HG03196 (cell line): ENCODE results near the gene UXS1.

Source experiments
- ATAC-seq: cut with Tn5 transposase; IDR thresholded peaks from one replicate; pipeline ENCODE4 v1.9.1; 2021; ENCODE audit not compliant: unreplicated experiment

Gene UXS1

DNA sequence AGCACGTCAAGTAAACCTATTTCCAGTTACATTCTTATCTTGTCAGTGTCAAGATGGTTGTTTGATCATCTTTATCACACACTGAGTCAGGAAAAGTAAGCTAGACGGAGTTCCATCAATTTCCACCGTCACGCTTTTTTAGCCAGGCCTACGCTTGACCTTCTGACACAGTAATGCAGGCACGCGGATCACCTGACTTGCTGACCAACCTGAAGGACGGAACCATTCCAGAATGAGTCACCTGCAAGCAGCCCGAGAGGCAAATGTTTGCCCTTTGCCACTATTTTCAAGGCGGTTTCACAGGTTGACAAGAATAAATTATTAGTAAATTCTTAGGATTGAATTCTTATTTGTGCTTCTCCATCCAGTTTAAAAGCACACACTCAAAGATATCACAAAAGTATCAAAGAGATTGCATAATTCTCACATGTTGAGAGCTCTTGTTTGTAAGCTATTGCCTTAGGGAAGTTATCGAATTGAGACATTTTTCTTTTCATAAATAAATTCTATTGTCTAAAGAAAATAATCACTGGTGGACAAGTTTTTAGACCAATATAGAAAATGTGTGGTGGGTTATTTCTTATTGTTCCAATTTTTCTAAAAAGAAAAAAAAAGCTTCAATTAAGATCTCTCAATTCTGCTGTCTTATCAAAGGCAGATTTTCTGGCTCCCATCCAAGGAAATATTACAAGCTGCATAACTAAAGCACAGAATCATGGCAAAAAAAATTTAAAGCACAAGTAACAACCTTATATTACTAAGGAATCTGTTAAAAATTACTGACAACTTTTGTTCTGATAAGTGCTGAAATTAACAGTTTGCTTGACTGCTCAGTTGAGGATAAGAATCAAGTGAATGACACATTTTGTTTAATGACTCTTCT lies 31.9 kb downstream of the UXS1 start:
- no peak for ATAC-seq

DNA sequence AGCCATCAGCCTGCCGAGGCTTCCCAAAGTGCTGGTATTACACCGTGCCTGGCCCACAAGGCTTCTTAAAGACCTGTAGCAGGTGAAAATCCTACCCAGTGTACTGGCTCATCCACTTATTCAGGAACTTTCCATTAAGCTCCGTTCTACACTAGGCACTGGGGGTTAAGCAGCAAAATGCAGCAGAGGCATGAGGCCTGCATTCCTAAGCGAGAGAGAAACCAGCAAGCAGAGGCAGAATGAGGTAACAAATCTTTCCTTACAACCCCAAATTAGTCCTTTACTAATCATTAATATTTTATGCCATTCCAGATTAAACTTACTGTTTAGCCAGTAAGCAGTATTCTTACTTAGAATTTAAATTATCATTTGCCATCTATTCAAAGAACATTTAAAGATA lies 32.8 kb downstream of the UXS1 start:
- ATAC-seq = no peak

GRCh38 chr2:106160786-106161261 lies 33.3 kb downstream of the UXS1 start:
- peak; percentile 65 for ATAC-seq

DNA sequence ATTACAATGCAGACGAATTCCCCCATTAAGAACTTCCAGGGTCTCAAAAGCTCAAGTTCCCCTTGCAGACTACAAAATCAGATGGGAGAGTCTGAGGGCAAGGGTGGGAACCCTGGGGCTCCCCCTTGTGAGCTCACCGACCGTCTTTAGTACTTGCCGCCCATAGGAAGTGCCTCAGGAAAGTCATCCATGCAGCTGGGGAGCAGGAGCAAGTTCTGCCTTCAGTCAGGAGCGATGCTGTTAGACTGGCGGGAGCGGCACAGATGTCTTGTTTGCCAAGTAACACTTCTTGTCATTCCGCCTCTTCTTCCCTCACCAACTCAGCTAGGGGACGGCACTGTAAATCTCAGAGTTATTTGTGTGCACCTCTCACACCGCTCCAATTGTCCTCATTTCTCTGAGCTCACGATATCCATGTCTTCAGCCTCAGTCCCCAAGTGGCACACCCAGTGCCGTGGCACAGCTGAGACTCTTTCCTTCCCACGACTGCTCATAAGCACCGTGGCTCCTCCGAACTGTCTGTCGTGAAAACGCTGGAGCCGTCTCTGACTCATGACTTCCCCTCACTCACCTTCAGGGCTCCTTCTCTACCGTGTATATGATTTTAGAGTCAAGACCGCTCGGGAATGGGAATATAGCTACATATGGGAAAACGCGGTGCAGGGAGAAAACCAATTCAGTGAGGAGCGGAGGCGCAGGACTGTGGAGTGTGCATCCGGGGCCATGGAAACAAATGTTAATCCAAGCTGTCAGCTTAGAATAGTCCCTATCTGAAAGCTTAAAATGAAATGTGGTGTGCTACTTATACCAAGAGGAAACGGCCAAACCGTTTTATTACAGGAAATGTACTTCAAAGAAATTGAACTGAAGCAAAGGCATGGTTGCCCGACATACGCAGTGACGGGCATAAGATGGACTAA lies 34.0 kb downstream of the UXS1 start:
- ATAC-seq = no peak

GRCh38 chr2:106158871-106159270 lies 35.2 kb downstream of the UXS1 start:
- no peak for ATAC-seq

- ATAC-seq = no peak
Observed at GRCh38 chr2:106158131-106158530, 36.0 kb downstream of the UXS1 start.

- no peak for ATAC-seq
Observed at GRCh38 chr2:106157416-106157815, 36.7 kb downstream of the UXS1 start.

- no peak for ATAC-seq
Observed at GRCh38 chr2:106156305-106157296, 37.5 kb downstream of the UXS1 start.

DNA sequence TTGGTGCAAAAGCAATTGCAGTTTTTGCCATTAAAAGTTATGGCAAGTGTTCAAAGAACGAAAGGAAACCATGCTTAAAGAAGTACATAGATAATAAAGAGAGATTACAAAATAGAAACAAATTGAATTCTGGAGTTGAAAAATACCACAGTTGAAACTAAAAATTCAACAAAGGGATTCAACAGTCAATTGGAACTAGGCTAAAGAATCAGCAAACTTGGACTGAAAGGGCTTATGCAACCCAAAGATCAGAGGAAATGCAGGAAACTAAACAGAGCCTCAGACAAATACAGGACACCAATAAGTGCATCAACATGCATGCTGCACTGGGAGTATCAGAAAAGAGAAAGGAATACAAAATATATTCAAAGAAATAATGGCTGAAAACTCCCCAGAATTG lies 40.3 kb downstream of the UXS1 start:
- ATAC-seq = no peak

- peak; percentile 54 for ATAC-seq
Observed at GRCh38 chr2:106147665-106148064, 46.4 kb downstream of the UXS1 start.

DNA sequence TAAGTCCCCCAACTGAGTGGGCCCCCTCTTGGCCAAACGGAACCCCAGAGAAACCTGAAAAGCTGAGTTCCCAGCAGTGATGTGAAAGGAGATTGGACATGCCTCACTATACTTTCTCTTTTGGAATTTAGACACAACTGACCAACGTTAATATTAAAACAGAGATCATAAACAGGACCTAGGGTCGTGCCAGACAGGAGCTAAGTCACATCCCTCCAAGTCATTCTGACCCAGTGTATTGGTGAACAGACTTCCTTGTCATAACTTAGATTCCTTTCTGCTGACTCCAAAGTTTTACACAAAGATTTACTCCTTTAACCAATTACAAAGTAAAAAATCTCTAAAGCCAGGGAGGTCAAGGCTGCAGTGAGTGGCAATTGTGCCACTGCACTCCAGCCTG lies 46.9 kb downstream of the UXS1 start:
- no peak for ATAC-seq

DNA sequence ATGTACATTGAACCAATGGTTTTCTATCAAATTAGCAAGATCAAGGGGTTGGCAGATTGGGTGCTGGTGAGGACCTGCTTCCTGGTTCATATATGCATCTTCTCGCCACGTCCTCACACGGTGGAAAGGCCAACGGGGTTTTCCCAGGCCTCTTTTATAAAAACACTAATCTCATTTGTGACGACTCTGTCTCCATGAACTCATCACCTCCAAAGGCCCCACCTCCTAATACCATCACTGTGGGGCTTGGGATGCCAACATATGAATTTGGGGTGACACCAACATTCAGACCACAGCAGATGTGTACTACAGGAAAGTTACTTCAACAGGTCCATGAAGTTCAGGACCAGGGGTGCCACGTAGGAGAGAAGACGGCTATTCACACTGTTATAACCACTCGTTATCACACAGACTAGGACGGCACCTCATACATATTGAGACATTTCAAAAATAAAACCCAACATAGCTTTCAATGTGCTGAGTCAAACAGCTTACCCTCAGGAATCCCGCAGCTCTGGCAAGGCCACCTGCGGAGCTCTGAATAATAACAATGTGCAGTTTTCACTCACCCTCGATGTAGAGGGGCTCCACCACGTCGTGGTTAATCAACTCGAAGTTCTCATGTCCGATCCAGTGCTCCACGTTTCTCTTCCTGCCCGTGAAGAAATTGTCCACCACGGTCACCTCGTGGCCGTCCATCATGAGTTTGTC lies 49.3 kb downstream of the UXS1 start:
- no peak for ATAC-seq

- no peak for ATAC-seq
Observed at GRCh38 chr2:106143495-106144215, 50.4 kb downstream of the UXS1 start.

GRCh38 chr2:106142683-106143082 lies 51.4 kb downstream of the UXS1 start:
- ATAC-seq = no peak

DNA sequence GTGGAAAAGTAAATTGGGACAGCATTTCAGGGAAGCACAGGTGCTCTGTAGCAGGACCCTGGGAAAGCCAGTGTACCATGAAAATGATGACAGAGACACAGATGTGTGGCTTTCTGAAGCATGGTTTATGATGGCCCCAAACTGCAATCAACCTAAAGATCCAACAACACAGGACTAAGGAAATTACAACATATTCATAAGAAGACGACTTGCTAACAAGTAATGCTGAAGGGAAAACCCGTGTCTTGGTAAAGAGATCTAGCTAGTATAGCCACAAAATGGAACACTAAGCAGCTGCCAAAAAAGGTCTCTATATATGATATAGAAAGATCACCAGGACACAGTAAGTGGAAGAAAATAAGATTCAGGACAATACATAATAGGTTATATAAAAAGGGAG lies 53.2 kb downstream of the UXS1 start:
- no peak for ATAC-seq

DNA sequence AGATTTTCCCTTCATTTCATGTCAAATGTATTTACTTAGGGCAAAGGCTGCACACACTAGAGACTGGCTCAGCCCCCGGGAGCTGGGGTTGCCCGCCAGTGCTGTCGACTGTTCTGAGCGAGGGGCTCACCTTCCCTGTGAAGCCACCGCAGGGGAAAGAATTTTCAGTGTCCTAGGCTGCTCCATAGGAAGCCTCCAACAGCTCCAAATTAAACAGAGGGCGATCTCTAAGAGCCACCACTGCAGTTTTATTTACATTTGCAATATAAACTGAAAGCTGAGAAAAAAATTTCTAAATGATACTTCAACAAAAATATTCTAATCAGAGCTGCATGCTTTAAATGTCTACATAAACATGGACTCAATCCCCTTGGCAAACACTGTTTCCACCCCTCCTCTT lies 54.0 kb downstream of the UXS1 start:
- no peak for ATAC-seq

DNA sequence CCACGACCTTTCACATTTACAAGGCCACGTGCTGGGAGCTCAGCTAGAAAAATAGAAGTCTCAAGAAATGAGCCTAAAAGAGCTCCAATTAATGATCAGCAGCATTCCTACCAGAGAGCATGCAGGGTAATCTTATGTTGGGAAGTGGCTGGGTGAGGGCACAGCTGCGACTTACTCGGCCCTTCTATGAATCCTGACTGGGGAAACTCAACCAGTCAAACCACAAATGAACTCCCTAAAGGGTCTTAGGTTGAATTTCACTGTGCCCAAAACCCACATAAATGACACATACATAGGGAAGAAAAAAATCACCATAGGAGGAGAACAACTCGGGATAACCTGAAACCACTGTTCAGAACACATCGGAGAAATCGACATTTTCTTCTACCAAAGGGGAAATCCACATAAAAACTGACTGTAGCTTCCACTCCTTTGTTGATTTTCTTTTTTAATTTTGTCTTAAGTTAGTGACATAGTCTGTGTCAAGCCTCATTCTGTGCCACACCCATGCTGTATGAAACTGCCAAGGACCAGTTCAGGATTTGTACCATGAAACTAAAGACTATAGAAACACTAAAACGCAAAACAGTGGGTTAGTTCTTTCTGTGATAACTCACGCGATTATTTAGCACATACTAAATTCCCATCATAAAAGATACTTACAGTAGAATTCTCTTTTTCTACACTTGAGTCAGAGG lies 54.7 kb downstream of the UXS1 start:
- ATAC-seq = no peak

DNA sequence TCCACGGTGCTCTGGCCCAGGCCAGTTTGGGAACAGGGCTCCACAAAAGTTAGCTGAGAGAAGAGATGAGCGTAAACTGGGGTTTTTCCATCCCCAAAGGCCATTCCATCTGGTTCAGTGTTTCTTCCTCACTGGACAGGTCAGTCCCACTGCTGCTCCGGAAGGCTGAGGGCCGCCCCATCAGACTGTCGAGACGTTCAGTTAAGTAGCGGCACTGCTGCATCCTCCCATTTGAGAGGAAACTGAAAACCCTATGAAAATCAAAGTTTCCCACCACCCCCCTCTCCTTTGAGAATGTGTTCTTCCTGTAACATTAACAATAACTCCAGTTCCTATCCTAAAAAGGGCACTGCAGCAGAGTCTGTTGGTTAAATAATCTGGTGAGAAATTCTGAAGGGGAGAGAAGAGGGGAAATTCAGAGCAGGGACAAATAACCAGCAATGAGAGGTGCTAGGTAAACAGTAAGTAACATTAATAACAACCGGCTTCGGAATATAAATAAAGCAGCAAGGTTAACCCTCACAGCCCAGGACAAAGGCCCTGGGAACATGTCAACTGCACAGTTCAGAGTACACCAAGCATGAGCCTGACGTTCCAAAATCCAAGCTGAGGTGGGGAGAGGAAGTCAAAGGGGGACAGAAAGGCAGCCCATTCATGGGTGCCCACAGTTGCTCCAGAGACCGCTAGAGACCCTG lies 55.4 kb downstream of the UXS1 start:
- no peak for ATAC-seq
